LNCAP (cell line): Measurements from ENCODE around the gene TUNAR.

Experiments
- CTCF ChIP-seq: fragments of 450-650 bp; IDR thresholded peaks from 2 replicates; pipeline ENCODE4 v1.5.1; 2017; ENCODE audit warnings: mild to moderate bottlenecking

Gene TUNAR

GRCh38 chr14:95939335-95939734, 62.7 kb downstream of the TUNAR start:
- no peak for TF ChIP-seq CTCF

GRCh38 chr14:95941897-95942296, 65.3 kb downstream of the TUNAR start:
- TF ChIP-seq CTCF = no peak

GRCh38 chr14:95943699-95944098, 67.1 kb downstream of the TUNAR start:
- TF ChIP-seq CTCF = no peak

GRCh38 chr14:95944462-95944861, 67.8 kb downstream of the TUNAR start:
- no peak for TF ChIP-seq CTCF

GRCh38 chr14:95946867-95947266, 70.2 kb downstream of the TUNAR start:
- TF ChIP-seq CTCF = no peak

- no peak for TF ChIP-seq CTCF
Measured at GRCh38 chr14:95948558-95948981, 71.9 kb downstream of the TUNAR start.

- no peak for TF ChIP-seq CTCF
Measured at GRCh38 chr14:95951359-95951758, 74.7 kb downstream of the TUNAR start.

GRCh38 chr14:95953111-95953724, 76.6 kb downstream of the TUNAR start:
- no peak for TF ChIP-seq CTCF
